T-helper 2 cell treated with Interferon-gamma antibody and Interleukin-4, amounts not matched to agents 100 ng/mL and 5 ng/mL, for 36 hours (primary cell): Measurements from ENCODE around the gene SLC25A53. TPM values are rescaled to one million over a fixed set of nuclear protein-coding genes. Genes with fewer than 3 reads are reported as not detected.
"Not testable (repeated sequence)": the region's sequence is repeated elsewhere in the genome, so short reads cannot be mapped to it uniquely, and the experiment has no call there.

ENCODE experiments used
- intact Hi-C: fragments of 100-400 bp; cut with micrococcal nuclease; formaldehyde crosslinking; loops from one replicate; pipeline ENCODE4 v1.15.1; 2023
- total RNA-seq: library from RNA; stranded (reverse); gene quantifications from 2 replicates; pipeline ENCODE4 v1.2.3, GENCODE V29; 2022

The SLC25A53 gene
- total RNA-seq, 1 donor from 2014 or later, result 6.5 TPM

- intact Hi-C loops, result no loop called here
These were observed 22.1 kb downstream of the SLC25A53 start for GRCh38 chrX:104134583-104135261.

GRCh38 chrX:104130808-104131207 is 26.0 kb downstream of the SLC25A53 start:
- intact Hi-C loops, result no loop called here

GRCh38 chrX:104126856-104127255 is 30.0 kb downstream of the SLC25A53 start:
- intact Hi-C loops, result no loop called here

- intact Hi-C loops, result no loop called here
These were observed 34.0 kb downstream of the SLC25A53 start for GRCh38 chrX:104122829-104123228.

- intact Hi-C loops, result no loop called here
These were observed 38.0 kb downstream of the SLC25A53 start for GRCh38 chrX:104118765-104119164.

GRCh38 chrX:104117759-104118158 is 39.0 kb downstream of the SLC25A53 start:
- intact Hi-C loops, result no loop called here

- intact Hi-C loops, result loop anchor here (1.0 kb wide), 2 partner anchors 15 to 43 kb away; no protein-coding TSS in a partner anchor
These were observed 43.4 kb downstream of the SLC25A53 start for GRCh38 chrX:104113222-104113965.

GRCh38 chrX:104112326-104112951 is 44.4 kb downstream of the SLC25A53 start, which contains the start of gene ZCCHC18:
TSS of gene ZCCHC18 (plus strand) at chrX:104112523. CDS start at chrX:104114112, 1,589 bp downstream.
- intact Hi-C loops, result no loop called here

GRCh38 chrX:104110491-104111240 is 46.1 kb downstream of the SLC25A53 start:
- intact Hi-C loops, result not testable (repeated sequence)

- intact Hi-C loops, result no loop called here
These were observed 47.9 kb downstream of the SLC25A53 start for GRCh38 chrX:104108955-104109354.

GRCh38 chrX:104105330-104106262 is 51.2 kb downstream of the SLC25A53 start:
- intact Hi-C loops, result no loop called here

GRCh38 chrX:104104676-104105075 is 52.1 kb downstream of the SLC25A53 start:
- intact Hi-C loops, result no loop called here

- intact Hi-C loops, result loop anchor here (1.0 kb wide), 2 partner anchors 14 to 37 kb away; no protein-coding TSS in a partner anchor
These were observed 57.9 kb downstream of the SLC25A53 start for GRCh38 chrX:104098919-104099318.

- intact Hi-C loops, result loop anchor here (1.0 kb wide), 2 partner anchors 15 to 38 kb away; no protein-coding TSS in a partner anchor
These were observed 58.5 kb downstream of the SLC25A53 start for GRCh38 chrX:104098151-104098808.

- intact Hi-C loops, result no loop called here
These were observed 70.9 kb downstream of the SLC25A53 start for GRCh38 chrX:104085919-104086318.

GRCh38 chrX:104085477-104085876 is 71.3 kb downstream of the SLC25A53 start:
- intact Hi-C loops, result no loop called here

GRCh38 chrX:104084534-104085277 is 72.1 kb downstream of the SLC25A53 start:
- intact Hi-C loops, result no loop called here

- intact Hi-C loops, result no loop called here
These were observed 72.7 kb downstream of the SLC25A53 start for GRCh38 chrX:104084063-104084462.

GRCh38 chrX:104077854-104078253 is 79.0 kb downstream of the SLC25A53 start:
- intact Hi-C loops, result not testable (repeated sequence)
